Kidney (tissue), 14 donors: ENCODE data around the gene XPO1. TPM values are rescaled to one million over a fixed set of nuclear protein-coding genes. Genes with fewer than 3 reads are reported as not detected.

Source experiments
- DNase-seq, 5 donors: peaks; one replicate each; pipeline ENCODE4 v3.0.0-alpha.2; 2013 to 2020
- FAIRE-seq: peaks from 2 replicates; lab custom pipeline; 2012; peaks lifted over from hg19 to GRCh38; lab: Jason Lieb, UNC
- H3K27ac ChIP-seq, 2 donors: one replicate each; pipeline ENCODE4 v1.7.0; 2013; ENCODE audit warnings: low read depth in 2 of 2, low read length in 2 of 2, inconsistent platforms in 1 of 2
- H3K27me3 ChIP-seq: one replicate; pipeline ENCODE4 v1.7.1; 2013; ENCODE audit warnings: low read length, inconsistent platforms; ENCODE audit not compliant: control insufficient read depth, insufficient read depth
- H3K36me3 ChIP-seq, 3 donors: one replicate each; pipeline versions ENCODE4 v1.7.0 to v1.7.1; 2013; ENCODE audit warnings: low read length in 3 of 3, control low read depth in 1 of 3, inconsistent platforms in 1 of 3; ENCODE audit not compliant: insufficient read depth in 3 of 3, control insufficient read depth in 2 of 3
- H3K4me1 ChIP-seq, 3 donors: one replicate each; pipeline versions ENCODE4 v1.7.0 to v1.7.1; 2013; ENCODE audit warnings: low read length in 3 of 3, inconsistent platforms in 1 of 3, low read depth in 1 of 3; ENCODE audit not compliant: control insufficient read depth in 2 of 3, insufficient read depth in 2 of 3
- H3K4me3 ChIP-seq, 3 donors: one replicate each; pipeline versions ENCODE4 v1.7.0 to v1.8.1; 2013; ENCODE audit warnings: low read length in 3 of 3, control low read depth in 1 of 3, inconsistent platforms in 1 of 3
- H3K9ac ChIP-seq, 3 donors: one replicate each; pipeline versions ENCODE4 v1.7.0 to v1.7.1; 2013; ENCODE audit warnings: low read length in 3 of 3, control low read depth in 1 of 3, inconsistent platforms in 1 of 3
- H3K9me3 ChIP-seq, 3 donors: one replicate each; pipeline versions ENCODE4 v1.7.0 to v1.7.1; 2013; ENCODE audit warnings: low read length in 3 of 3, control low read depth in 1 of 3, inconsistent platforms in 1 of 3; ENCODE audit not compliant: control insufficient read depth in 2 of 3, insufficient read depth in 1 of 3
- CTCF ChIP-seq: IDR thresholded peaks from 3 replicates; pipeline ENCODE4 v1.5.1; 2012; ENCODE audit warnings: mild to moderate bottlenecking, moderate library complexity, borderline replicate concordance; ENCODE audit not compliant: insufficient read depth; ENCODE audit errors: extremely low read depth
- intact Hi-C: fragments of 100-400 bp; cut with DNase I; formaldehyde crosslinking; loops from one replicate; pipeline ENCODE4 v1.11.1; 2022
- polyA plus RNA-seq: library from polyadenylated mRNA; stranded (reverse); fragments of 350-450 nt; fragmentation: Illumina TruSeq; extraction: RNeasy Lipid Tissue Mini Kit (QIAGEN cat#74804); gene quantifications from one replicate; pipeline ENCODE4 v1.2.3, GENCODE V29; 2014; ENCODE audit warnings: low read depth, low replicate concordance; ENCODE audit not compliant: insufficient read depth
- total RNA-seq: library from RNA; stranded (reverse); fragmentation: NEBNext Ultra II Directional; extraction: Animal tissue kit (Norgen Biotek cat#: 25700); gene quantifications from one replicate; pipeline ENCODE4 v1.2.1, GENCODE V29; 2021
- donor health status: control.
- donor health status: control.
- donor health status: control.
- donor health status: control.
- donor health status: control.
- donor health status: DM: yes; HTN: yes; CAD: no.
- donor health status: Normal renal cell carcinoma (clear cell type).

Gene XPO1
- total and polyA plus RNA-seq, 2 donors from 2014 or later, result 37.8 to 117 TPM

DNA sequence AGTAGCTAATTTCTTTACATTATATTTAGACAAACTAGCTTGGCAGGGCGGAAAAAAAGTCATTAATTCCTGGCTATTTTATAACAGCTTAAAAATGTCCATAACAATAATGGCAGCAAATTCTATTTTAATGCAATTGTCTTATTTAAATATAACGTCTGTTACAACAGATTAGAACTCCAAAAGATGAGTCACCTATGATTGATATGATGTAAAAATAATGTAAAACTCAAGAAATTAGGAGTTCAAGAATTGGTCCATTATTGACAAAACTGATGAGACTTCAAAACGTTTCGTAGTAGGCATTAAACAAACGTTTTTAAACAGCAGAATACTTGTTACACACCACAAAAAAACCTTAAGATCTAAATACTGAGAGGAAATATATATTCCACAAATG is 2.7 kb downstream of the XPO1 start:
- no peaks in the 10 kb centered on the region for H3K9me3 ChIP-seq
- no peaks in the 10 kb centered on the region for H3K27me3 ChIP-seq
- peaks cover 0 to 7% (median 3%) of the 10 kb centered on the region in 3 donors for H3K36me3 ChIP-seq
- H3K4me3 ChIP-seq, result peak overlapping the region; percentile 90 to 99 (median 97)
- peak overlapping the region in 1 of 2 donors; percentile 98 for H3K27ac ChIP-seq
- no peak for DNase-seq
- no peak for TF ChIP-seq CTCF
- intact Hi-C loops, result no loop called here
- FAIRE-seq, result no peak
- H3K9ac ChIP-seq, result peak overlapping the region; percentile 89 to 99 (median 92)
- peaks cover 2 to 21% (median 8%) of the 10 kb centered on the region in 3 donors for H3K4me1 ChIP-seq

DNA sequence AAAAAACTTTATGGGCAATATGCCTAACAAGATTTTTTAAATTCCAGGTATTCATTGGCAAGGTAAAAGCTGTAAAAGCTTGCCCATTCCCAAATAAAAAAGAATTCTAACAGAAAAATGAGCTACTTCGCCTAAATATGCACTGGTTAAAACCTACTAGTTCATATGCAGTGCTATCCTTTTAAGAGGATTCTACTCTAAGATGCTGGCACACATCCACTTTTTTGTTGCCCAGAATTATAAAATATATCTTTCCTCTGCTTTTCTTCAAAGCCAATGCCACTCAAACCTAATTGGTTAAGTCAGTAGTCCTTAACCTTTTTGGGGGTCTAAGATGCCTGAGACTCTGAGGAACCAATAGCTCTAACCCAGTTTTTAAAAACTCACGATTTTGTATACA is 3.2 kb downstream of the XPO1 start:
- intact Hi-C loops, result no loop called here
- Histone ChIP-seq H3K4me1 (peaks cover 2 to 21% (median 8%) of the 10 kb centered on the region in 3 donors), H3K9me3 (no peaks in the 10 kb centered on the region), H3K36me3 (peaks cover 0 to 7% (median 3%) of the 10 kb centered on the region in 3 donors), H3K27me3 (no peaks in the 10 kb centered on the region), H3K27ac (no peak overlapping the region), H3K4me3 (peak overlapping the region in 2 of 3 donors; percentile 90 to 97), H3K9ac (peak overlapping the region in 1 of 3 donors; percentile 89)
- no peak for FAIRE-seq
- no peak for DNase-seq
- TF ChIP-seq CTCF, result no peak

GRCh38 chr2:61530749-61531148 is 7.4 kb downstream of the XPO1 start:
- Histone ChIP-seq H3K4me3 (no peak overlapping the region), H3K27ac (no peak overlapping the region), H3K36me3 (peaks cover 0 to 11% (median 3%) of the 10 kb centered on the region in 3 donors), H3K27me3 (no peaks in the 10 kb centered on the region), H3K4me1 (peaks cover 0 to 17% (median 3%) of the 10 kb centered on the region in 3 donors), H3K9me3 (no peaks in the 10 kb centered on the region), H3K9ac (no peak overlapping the region)
- intact Hi-C loops, result no loop called here
- DNase-seq (no peak), FAIRE-seq (no peak)
- TF ChIP-seq CTCF, result no peak
